Endometrial microvascular endothelial cells (primary cell): ENCODE results near the gene HBG2. TPM values are rescaled to one million over a fixed set of nuclear protein-coding genes. Genes with fewer than 3 reads are reported as not detected.
"Not testable (repeated sequence)": the region's sequence is repeated elsewhere in the genome, so short reads cannot be mapped to it uniquely, and the experiment has no call there.

Source experiments
- in situ Hi-C: cut with HindIII; loops from 2 replicates; pipeline ENCODE4 v1.10.0; 2017; ENCODE audit warnings: low sequenced_read_pairs, low pct_unique_long_range_greater_than_20kb; ENCODE audit errors: inconsistent ontology term
- total RNA-seq: library from RNA; depleted of rRNA; stranded (reverse); fragments of >200 nt; gene quantifications from one replicate; pipeline ENCODE4 v1.2.3, GENCODE V29; 2015; ENCODE audit errors: inconsistent ontology term

HBG2 gene
- not detected for total RNA-seq

- in situ Hi-C loops, result not testable (repeated sequence)
Observed at GRCh38 chr11:5254646-5255413, at the start of gene HBG2. HBG2 (minus strand) TSS chr11:5254781; CDS start chr11:5254728, 53 bp downstream.

DNA sequence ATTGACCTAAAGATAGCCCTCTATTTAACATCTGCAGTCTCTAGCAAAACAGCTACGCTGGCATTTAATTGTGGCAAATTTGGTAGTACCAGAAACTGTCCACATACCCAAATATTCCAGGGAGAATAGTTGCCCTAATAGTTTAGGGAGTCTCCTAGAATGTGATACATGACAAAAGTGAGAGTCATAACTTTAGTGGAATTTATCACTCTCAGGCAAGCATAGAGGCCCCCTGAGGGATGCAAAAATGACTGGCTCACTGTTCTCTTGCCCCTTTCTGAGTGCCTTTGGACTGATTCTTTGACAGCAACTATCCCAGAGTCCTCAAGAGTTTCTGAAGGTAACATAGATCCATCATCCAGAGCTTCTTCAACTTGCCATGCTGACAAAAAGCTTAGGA lies 49.5 kb upstream of the HBG2 start:
- in situ Hi-C loops, result no loop called here

- in situ Hi-C loops, result no loop called here
Observed at GRCh38 chr11:5303626-5304025, 49.0 kb upstream of the HBG2 start.

GRCh38 chr11:5301846-5302245 lies 47.3 kb upstream of the HBG2 start, which contains the start of gene OR51B4:
OR51B4 (minus strand) TSS chr11:5301946; CDS start chr11:5301946, 0 bp downstream.
- in situ Hi-C loops, result no loop called here

DNA sequence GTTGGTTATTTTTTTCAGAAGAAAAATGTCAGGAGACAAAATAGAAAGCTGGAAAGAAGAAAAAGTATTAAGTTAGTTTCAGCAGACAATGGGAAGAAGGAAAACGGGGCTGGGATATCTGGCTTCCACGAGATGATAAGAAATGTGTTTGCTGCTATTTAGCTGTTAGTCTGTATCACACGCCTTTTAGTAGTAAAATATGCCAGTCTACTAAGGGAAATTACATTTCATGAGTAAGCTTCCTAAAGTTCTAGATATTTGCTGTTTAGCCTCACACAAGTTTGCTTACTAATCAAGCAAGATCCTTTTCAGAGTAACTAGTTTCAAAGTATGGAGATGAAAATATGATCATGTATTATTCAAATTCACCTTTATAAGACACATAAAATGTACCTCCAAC lies 45.7 kb upstream of the HBG2 start:
- in situ Hi-C loops, result no loop called here

DNA sequence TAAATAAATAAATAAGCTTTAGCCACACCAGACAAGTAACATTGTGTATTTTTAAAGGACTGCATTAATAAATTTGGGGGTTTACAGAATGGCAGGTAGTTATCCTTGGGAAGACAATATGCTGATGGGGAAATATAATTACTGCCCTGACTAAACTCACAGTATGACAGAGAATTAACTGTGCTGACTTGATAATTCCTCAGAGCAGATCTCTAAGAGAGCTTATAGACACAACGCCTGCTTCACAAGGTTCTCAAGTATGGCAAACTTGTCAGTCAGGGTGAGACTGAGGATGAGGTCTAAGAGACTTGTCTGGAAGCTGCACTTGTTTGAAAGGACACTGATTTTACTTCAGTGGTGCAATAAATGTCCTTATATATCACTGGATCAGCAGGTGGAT lies 43.9 kb upstream of the HBG2 start:
- in situ Hi-C loops, result no loop called here

- in situ Hi-C loops, result no loop called here
Observed at GRCh38 chr11:5297721-5298323, 43.2 kb upstream of the HBG2 start.

DNA sequence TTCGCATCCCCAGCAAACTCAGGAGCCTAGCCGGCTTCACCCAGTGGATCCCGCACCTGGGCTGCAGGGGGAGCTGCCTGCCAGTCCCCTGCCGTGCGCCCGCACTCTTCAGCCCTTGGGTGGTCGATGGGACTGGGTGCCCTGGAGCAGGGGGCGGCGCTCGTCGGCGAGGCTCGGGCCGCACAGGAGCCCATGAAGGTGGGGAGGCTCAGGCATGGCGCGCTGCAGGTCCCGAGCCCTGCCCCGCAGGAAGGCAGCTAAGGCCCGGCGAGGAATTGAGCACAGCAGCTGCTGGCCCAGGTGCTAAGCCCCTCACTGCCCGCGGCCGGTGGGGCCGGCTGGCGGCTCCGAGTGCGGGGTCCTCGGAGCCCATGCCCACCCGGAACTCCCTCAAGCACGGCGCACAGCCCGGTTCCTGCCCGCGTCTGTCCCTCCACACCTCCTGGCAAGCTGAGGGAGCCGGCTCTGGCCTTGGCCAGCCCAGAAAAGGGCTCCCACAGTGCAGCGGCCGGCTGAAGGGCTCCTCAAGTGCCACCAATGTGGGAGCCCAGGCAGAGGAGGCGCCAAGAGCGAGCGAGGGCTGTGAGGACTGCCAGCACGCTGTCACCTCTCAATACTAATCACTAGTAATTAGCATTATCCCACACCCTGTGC lies 39.9 kb upstream of the HBG2 start:
- in situ Hi-C loops, result not testable (repeated sequence)

DNA sequence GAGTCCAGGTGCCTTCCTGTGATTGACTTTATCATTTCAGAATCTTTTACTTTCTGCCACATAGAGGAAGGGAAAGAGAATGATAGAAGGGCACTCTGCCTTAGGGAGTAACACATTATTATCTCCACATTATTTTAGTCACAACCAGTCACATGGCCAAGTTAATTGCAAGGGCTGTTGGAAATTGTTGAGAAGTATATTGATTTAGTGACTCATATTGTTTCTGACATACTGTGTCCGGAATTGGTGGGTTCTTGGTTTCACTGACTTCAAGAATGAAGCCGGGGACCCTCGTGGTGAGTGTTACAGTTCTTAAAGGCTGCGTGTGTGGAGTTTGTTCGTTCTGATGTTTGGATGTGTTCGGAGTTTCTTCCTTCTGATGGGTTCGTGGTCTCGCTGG lies 38.4 kb upstream of the HBG2 start:
- in situ Hi-C loops, result no loop called here

GRCh38 chr11:5291207-5291838 lies 36.7 kb upstream of the HBG2 start:
- in situ Hi-C loops, result no loop called here

DNA sequence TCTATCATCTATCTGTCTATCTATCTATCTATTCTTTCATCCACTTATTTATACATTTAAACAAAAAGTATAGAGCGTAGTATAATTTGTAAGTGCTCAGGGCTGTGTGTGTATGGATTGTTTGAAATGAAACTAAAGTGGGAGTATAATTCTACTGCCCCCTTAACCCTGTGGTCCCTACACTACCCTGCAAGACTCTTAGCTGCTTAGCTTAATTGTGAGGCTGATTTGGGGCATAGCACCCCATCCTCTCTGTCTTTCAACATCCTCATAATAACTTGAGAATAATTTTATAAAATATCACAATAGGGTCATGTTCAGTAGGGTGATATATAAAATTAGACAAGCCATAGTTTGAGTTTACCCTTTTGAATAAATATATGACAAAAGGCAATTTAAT lies 35.5 kb upstream of the HBG2 start:
- in situ Hi-C loops, result no loop called here

DNA sequence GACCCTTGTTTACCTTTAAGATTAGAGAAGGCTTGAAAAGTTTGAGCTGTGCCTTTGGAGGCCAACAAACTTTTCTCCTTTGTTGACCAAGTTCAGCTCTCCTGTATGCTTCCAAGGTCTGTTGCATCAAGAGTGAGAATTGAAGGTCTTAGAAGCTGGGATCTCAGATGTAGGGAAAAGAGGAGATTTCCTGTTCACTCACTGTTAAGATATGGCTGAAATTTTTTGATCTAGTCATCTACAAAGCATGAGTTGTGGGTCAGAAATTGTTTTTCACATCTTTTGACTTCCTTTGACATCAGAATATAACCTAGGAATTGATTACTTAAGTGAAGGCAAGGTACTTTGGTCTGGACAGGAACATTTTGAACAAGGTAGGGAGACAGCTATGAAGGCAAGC lies 35.1 kb upstream of the HBG2 start:
- in situ Hi-C loops, result no loop called here

- in situ Hi-C loops, result no loop called here
Observed at GRCh38 chr11:5288906-5289550, 34.4 kb upstream of the HBG2 start.

DNA sequence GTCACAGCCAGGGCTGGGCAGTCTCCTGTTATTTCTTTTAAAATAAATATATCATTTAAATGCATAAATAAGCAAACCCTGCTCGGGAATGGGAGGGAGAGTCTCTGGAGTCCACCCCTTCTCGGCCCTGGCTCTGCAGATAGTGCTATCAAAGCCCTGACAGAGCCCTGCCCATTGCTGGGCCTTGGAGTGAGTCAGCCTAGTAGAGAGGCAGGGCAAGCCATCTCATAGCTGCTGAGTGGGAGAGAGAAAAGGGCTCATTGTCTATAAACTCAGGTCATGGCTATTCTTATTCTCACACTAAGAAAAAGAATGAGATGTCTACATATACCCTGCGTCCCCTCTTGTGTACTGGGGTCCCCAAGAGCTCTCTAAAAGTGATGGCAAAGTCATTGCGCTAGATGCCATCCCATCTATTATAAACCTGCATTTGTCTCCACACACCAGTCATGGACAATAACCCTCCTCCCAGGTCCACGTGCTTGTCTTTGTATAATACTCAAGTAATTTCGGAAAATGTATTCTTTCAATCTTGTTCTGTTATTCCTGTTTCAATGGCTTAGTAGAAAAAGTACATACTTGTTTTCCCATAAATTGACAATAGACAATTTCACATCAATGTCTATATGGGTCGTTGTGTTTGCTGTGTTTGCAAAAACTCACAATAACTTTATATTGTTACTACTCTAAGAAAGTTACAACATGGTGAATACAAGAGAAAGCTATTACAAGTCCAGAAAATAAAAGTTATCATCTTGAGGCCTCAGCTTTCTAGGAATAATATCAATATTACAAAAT lies 33.7 kb upstream of the HBG2 start:
- in situ Hi-C loops, result no loop called here

GRCh38 chr11:5286901-5287300 lies 32.3 kb upstream of the HBG2 start:
- in situ Hi-C loops, result no loop called here

- in situ Hi-C loops, result no loop called here
Observed at GRCh38 chr11:5286351-5286750, 31.8 kb upstream of the HBG2 start.

- in situ Hi-C loops, result no loop called here
Observed at GRCh38 chr11:5285703-5286340, 31.2 kb upstream of the HBG2 start.

DNA sequence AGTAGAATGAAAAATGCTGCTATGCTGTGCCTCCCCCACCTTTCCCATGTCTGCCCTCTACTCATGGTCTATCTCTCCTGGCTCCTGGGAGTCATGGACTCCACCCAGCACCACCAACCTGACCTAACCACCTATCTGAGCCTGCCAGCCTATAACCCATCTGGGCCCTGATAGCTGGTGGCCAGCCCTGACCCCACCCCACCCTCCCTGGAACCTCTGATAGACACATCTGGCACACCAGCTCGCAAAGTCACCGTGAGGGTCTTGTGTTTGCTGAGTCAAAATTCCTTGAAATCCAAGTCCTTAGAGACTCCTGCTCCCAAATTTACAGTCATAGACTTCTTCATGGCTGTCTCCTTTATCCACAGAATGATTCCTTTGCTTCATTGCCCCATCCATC lies 30.1 kb upstream of the HBG2 start:
- in situ Hi-C loops, result no loop called here
